HG03432 (cell line): ENCODE results near the gene NACA.

Experiments
- ATAC-seq: cut with Tn5 transposase; IDR thresholded peaks from one replicate; pipeline ENCODE4 v1.9.1; 2021; ENCODE audit warnings: mild to moderate bottlenecking, moderate library complexity; ENCODE audit not compliant: unreplicated experiment

The NACA gene

GRCh38 chr12:56694161-56694560 lies 30.9 kb downstream of the NACA start:
- ATAC-seq, result no peak

DNA sequence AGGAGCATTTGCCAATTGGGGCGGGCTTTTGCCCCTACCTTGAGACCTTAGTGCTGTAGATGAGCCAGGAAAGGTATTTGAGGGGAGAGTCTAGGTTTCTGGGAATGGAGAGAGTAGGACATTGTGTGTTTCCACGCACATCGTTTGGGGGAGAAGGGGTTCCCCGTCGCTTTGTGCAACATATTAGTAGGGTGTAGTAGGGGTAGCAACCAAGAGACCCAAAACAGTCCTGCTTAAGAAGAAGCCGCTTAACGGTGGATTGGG lies 36.3 kb downstream of the NACA start:
- ATAC-seq, result no peak

GRCh38 chr12:56688129-56688845 lies 36.8 kb downstream of the NACA start, which contains the start of gene PTGES3:
Gene PTGES3, minus strand, starts transcription at chr12:56688284. Its CDS starts 285 bp downstream, at chr12:56687999.
- peak; percentile 75 for ATAC-seq

- no peak for ATAC-seq
Measured at GRCh38 chr12:56687223-56688128, 37.6 kb downstream of the NACA start.

DNA sequence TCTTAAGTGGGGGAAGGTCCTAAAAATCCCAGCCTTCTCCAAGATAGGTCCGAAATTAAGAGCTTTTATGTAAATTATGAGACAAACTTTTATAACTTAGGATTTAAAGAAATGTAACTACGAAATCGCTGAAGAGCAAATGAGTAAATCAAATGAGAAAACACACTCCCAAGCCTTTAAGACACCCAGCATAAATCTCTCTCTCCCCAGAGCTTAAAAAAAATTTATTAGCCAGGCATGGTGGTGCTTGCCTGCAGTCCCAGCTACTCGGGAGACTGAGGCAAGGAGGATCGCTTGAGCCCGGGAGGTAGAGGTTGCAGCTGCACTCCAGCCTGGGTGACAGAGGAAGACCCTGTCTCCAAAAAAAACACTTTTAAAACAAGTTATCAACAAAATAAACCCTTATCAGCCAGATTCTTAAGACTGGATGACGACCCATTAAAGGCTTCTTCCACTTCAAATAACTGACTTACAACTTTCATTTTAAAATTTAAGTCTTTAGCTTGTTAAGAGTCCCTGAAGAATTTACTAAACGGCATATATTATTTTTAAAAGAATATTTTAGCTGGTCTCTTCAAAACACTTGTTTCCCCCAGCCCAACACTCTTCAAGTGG lies 40.2 kb downstream of the NACA start:
- ATAC-seq, result no peak

DNA sequence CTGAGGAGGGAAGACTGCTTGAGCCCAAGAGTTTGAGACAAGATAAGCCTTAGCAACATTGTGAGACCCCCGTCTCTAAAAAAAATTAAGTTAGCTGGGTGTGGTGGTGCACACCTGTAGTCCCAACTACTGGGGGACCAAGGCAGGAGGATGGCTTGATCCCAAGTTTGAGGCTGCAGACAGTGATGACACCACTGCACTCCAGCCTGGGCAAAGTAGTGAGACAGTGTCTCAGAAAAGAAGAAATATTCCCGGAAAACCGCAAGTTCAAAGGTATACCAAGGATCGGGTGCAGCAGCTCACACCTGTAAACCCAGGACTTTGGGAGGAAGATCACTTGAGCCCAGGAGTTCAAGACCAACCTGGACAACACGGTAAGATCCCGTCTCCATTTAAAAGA lies 42.8 kb downstream of the NACA start:
- ATAC-seq, result no peak

GRCh38 chr12:56679883-56680575 lies 45.1 kb downstream of the NACA start:
- ATAC-seq, result no peak

- ATAC-seq, result no peak
Measured at GRCh38 chr12:56678852-56679251, 46.2 kb downstream of the NACA start.

GRCh38 chr12:56677680-56678079 lies 47.4 kb downstream of the NACA start:
- ATAC-seq, result peak; percentile 76

GRCh38 chr12:56676851-56677580 lies 48.1 kb downstream of the NACA start:
- ATAC-seq, result no peak

DNA sequence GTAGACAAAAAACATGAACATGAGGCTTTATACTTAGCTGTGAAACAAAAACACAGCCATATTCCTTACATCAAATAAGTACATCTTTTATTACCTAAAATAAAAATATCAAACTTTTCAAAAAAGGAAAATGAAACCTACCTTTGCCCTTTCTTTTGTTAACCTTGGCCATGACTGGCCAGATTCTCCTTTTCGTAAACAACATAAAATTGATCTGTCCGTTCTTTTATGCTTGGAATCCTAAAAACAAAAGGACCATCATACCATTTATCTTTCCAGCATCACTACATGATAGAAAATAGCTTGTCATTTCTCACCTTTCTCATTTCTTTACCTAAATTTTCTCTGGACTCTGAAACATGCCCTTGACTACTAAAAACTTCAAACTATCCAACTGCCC lies 53.5 kb downstream of the NACA start:
- ATAC-seq, result no peak

GRCh38 chr12:56670836-56671235 lies 54.3 kb downstream of the NACA start:
- ATAC-seq, result no peak

DNA sequence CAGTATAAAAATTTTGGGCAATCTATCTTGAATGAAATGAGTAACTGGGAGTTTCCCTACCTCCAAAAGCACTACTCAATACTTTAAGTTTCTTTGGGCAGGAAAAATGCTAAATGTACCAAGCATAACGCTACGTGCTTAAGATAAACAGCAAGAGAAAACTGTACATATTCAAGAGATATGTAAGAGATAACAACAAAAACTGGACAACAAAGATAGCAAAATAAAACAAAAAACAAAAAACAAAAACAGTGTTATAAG lies 57.0 kb downstream of the NACA start:
- no peak for ATAC-seq
